Activated CD4-positive, alpha-beta T cell treated with anti-CD3 and anti-CD28 coated beads, Interleukin-2, amount 10 ng/mL, durations not matched to agents 24 days and 14 days (primary cell): ENCODE results near the gene C8G. TPM values are rescaled to one million over a fixed set of nuclear protein-coding genes. Genes with fewer than 3 reads are reported as not detected.

Source experiments
- DNase-seq: peaks from one replicate; pipeline ENCODE4 v3.0.0; 2022
- H3K27ac Mint-ChIP-seq: one replicate; pipeline ENCODE4 v1.8.0; 2022; ENCODE audit warnings: mild to moderate bottlenecking, mixed read lengths
- H3K27me3 Mint-ChIP-seq: one replicate; pipeline ENCODE4 v1.8.0; 2022; ENCODE audit warnings: mixed read lengths
- H3K36me3 Mint-ChIP-seq: one replicate; pipeline ENCODE4 v1.8.0; 2022; ENCODE audit warnings: low read depth, mild to moderate bottlenecking, mixed read lengths
- H3K4me1 Mint-ChIP-seq: one replicate; pipeline ENCODE4 v1.8.0; 2021; ENCODE audit warnings: mixed read lengths
- H3K4me3 Mint-ChIP-seq: one replicate; pipeline ENCODE4 v1.8.0; 2022; ENCODE audit warnings: mild to moderate bottlenecking, moderate library complexity, mixed read lengths
- H3K9me3 Mint-ChIP-seq: one replicate; pipeline ENCODE4 v1.8.0; 2021; ENCODE audit warnings: mixed read lengths
- intact Hi-C: fragments of 100-400 bp; cut with micrococcal nuclease; formaldehyde crosslinking; loops from one replicate; pipeline ENCODE4 v1.15.1; 2023
- total RNA-seq: library from RNA; stranded (reverse); gene quantifications from 2 replicates; pipeline ENCODE4 v1.2.3, GENCODE V29; 2022

The C8G gene
- total RNA-seq, 1 donor from 2014 or later = 1.7 TPM

DNA sequence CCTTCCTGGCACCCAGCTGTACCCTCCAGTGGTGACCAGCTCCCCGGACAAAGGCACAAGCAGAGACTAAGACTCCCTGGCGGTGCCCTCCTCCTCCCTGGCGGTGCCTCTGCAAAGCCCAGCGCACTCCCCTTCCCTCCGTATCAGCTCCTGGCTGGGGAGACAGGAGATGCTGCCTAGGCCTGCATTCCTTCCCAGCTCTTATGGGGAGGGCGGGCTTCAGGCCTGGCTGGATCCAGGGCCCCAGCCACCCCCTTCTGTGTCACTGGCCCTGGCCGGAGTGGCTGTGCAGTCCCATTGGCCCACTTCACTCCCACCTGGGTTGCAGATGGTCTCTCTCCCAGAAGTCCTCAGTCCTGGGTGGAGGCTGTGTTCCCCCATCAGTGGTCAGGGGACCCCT, 13.4 kb downstream of the C8G start:
- DNase-seq = no peak
- H3K27ac Mint-ChIP-seq = no peak overlapping the region
- peaks cover 12% of the 10 kb centered on the region for H3K9me3 Mint-ChIP-seq
- no peak overlapping the region for H3K4me3 Mint-ChIP-seq
- no peaks in the 10 kb centered on the region for H3K27me3 Mint-ChIP-seq
- H3K36me3 Mint-ChIP-seq = peaks cover 2% of the 10 kb centered on the region
- peaks cover 4% of the 10 kb centered on the region for H3K4me1 Mint-ChIP-seq
- intact Hi-C loops = no loop called here

- H3K4me1 Mint-ChIP-seq = peaks cover 4% of the 10 kb centered on the region
- intact Hi-C loops = no loop called here
- H3K36me3 Mint-ChIP-seq = peaks cover 2% of the 10 kb centered on the region
- H3K27ac Mint-ChIP-seq = no peak overlapping the region
- H3K4me3 Mint-ChIP-seq = no peak overlapping the region
- H3K27me3 Mint-ChIP-seq = no peaks in the 10 kb centered on the region
- peaks cover 12% of the 10 kb centered on the region for H3K9me3 Mint-ChIP-seq
- DNase-seq = no peak
Observed at GRCh38 chr9:136958898-136959850, 14.1 kb downstream of the C8G start.

DNA sequence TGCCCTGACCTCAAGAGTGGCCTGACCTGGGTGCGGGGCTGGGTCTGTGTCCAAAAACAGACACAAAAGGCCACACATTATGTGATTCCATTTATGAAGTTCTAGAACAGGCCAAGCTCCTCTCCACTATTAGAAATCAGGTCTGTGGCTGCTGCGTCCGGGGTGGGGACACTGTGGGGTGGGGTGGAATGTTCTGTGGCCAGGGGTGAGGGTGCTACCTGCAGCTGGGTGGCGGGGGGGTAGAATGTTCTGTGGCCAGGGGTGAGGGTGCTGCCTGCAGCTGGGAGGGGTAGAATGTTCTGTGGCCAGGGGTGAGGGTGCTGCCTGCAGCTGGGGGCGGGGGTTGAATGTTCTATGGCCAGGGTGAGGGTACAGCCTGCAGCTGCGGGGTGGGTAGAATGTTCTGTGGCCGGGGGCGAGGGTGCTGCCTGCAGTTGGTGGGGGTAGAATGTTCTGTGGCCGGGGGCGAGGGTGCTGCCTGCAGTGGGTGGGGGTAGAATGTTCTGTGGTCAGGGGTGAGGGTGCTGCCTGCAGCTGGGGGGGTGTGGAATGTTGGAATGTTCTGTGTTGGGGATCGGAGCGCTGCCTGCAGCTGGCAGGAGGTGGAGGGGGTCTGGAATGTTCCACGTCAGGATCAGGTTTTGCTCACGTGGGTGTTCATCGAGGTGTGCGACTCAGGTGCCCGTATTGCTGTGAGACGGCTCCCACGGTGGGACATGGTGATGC, 15.3 kb downstream of the C8G start:
- Mint-ChIP-seq H3K27me3 (no peaks in the 10 kb centered on the region), H3K27ac (no peak overlapping the region), H3K36me3 (peaks cover 2% of the 10 kb centered on the region), H3K9me3 (peaks cover 12% of the 10 kb centered on the region), H3K4me1 (peaks cover 4% of the 10 kb centered on the region), H3K4me3 (no peak overlapping the region)
- no peak for DNase-seq
- intact Hi-C loops = no loop called here

- Mint-ChIP-seq H3K4me1 (peaks cover 8% of the 10 kb centered on the region), H3K27me3 (peaks cover 3% of the 10 kb centered on the region), H3K9me3 (peaks cover 12% of the 10 kb centered on the region), H3K27ac (no peak overlapping the region), H3K4me3 (no peak overlapping the region), H3K36me3 (peaks cover 2% of the 10 kb centered on the region)
- intact Hi-C loops = no loop called here
- DNase-seq = no peak
Observed at GRCh38 chr9:136960938-136961275, 15.9 kb downstream of the C8G start.

DNA sequence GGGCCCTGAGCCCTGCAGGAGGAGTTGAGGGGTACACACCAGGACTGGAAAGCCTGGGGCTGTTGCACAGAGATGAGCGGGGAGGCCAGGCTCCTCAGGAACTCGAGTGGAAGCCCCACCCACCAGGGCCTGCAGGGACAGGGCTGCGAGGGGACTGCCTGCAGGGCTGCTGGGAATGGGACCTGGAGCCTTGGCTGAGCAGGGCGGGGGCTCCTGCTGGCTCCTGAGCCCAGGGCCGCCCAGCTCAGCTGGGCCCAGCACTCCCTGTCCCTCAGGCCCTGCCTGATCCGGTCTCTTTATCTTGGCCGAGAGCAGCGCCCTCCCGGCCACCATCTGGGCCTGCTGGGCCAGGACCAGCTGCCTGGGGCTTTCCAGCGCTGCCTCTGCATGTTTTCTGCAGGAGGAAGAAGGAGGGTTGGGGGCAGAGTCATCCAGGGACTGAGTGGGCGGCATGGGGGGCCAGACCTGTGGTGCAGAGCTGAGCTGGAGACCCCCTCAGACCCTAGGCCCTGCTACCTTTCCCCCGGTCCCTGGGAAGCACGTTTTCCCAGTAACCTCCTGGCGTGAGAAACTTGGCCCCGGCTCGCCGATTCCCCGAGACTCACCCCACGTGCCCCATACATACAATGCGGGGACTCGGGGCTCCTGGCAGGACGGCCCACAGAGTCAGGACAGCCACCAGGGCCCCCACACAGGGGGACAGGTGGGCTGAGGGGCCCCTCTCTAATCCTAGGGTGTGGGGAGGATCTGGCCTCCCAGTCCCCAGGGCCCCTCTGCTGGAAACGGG, 16.4 kb downstream of the C8G start:
- intact Hi-C loops = no loop called here
- Mint-ChIP-seq H3K36me3 (peaks cover 2% of the 10 kb centered on the region), H3K27me3 (peaks cover 3% of the 10 kb centered on the region), H3K4me3 (no peak overlapping the region), H3K27ac (no peak overlapping the region), H3K4me1 (peaks cover 13% of the 10 kb centered on the region), H3K9me3 (peaks cover 8% of the 10 kb centered on the region)
- no peak for DNase-seq

DNA sequence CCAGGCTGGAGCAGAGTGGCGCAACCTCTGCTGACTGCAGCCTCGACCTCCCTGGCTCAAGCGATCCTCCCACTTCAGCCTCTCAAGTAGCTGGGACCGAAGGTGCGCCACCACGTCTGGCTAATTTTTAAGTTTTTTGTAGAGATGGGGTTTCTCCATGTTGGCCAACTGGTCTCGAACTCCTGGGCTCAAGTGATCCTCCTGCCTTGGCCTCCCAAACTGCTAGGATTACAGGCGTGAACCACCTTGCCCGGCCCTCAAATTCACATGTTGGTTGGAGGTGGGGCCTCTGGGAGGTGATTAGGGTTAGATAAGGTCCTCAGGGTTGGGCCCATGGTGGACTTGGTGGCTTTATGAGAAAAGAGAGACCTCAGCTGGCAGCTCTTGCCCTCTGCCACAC, 17.1 kb downstream of the C8G start:
- DNase-seq = no peak
- intact Hi-C loops = no loop called here
- H3K36me3 Mint-ChIP-seq = no peaks in the 10 kb centered on the region
- H3K27ac Mint-ChIP-seq = no peak overlapping the region
- H3K9me3 Mint-ChIP-seq = peaks cover 3% of the 10 kb centered on the region
- H3K27me3 Mint-ChIP-seq = peaks cover 3% of the 10 kb centered on the region
- no peak overlapping the region for H3K4me3 Mint-ChIP-seq
- H3K4me1 Mint-ChIP-seq = peaks cover 13% of the 10 kb centered on the region

DNA sequence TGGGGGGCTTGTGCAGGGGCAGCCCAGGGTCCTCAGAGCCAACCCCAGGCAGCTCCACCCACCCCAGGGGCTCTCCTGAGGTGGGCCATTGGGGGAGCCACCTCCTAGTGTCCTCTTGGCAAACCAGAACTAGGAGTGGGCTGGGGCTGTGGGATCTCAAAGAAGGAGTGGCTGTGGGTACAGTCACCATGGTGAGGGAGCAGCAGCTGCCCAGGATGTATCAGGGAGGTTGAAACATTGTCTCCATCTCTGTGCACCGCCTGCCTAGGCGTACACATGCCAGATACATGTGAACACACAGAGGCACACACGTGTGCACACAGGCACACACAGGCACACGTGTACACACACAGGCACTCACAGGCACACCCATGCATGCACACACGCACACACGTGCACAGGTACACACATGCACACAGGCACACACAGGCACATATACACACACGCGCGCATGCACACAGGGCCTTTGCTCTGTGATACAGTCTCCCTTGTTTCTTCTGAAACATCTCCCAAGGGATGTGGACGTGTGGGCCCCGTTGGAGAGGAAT, 17.7 kb downstream of the C8G start:
- no peak for DNase-seq
- peaks cover 13% of the 10 kb centered on the region for H3K4me1 Mint-ChIP-seq
- H3K27ac Mint-ChIP-seq = no peak overlapping the region
- no peak overlapping the region for H3K4me3 Mint-ChIP-seq
- peaks cover 3% of the 10 kb centered on the region for H3K27me3 Mint-ChIP-seq
- H3K9me3 Mint-ChIP-seq = no peaks in the 10 kb centered on the region
- intact Hi-C loops = no loop called here
- H3K36me3 Mint-ChIP-seq = no peaks in the 10 kb centered on the region

- Mint-ChIP-seq H3K27me3 (peaks cover 3% of the 10 kb centered on the region), H3K4me1 (peaks cover 13% of the 10 kb centered on the region), H3K4me3 (no peak overlapping the region), H3K36me3 (no peaks in the 10 kb centered on the region), H3K27ac (no peak overlapping the region), H3K9me3 (no peaks in the 10 kb centered on the region)
- DNase-seq = no peak
- intact Hi-C loops = no loop called here
Observed at GRCh38 chr9:136963341-136963740, 18.3 kb downstream of the C8G start.

DNA sequence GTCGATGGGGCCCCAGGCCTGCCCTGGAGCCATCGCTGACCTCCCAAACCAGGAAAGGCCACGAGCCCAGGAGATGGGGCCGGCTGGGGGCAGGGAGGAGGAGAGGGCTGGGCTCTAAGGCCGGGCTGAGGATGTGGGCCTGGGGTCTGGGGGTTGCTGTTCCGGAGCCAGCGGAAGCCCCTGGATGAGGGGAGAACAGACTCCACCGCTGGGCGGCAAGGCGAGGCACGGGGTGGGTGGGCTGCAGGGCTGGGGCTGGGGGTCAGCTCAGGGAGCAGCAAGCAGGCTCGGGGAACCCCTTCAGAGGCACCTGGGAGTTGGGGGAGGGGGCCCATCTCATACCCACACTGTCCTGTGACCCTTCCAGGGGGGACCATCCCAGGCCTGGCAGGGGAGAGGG, 18.7 kb downstream of the C8G start:
- Mint-ChIP-seq H3K27me3 (peaks cover 3% of the 10 kb centered on the region), H3K9me3 (no peaks in the 10 kb centered on the region), H3K27ac (no peak overlapping the region), H3K4me3 (no peak overlapping the region), H3K36me3 (no peaks in the 10 kb centered on the region), H3K4me1 (peaks cover 13% of the 10 kb centered on the region)
- no peak for DNase-seq
- intact Hi-C loops = no loop called here

DNA sequence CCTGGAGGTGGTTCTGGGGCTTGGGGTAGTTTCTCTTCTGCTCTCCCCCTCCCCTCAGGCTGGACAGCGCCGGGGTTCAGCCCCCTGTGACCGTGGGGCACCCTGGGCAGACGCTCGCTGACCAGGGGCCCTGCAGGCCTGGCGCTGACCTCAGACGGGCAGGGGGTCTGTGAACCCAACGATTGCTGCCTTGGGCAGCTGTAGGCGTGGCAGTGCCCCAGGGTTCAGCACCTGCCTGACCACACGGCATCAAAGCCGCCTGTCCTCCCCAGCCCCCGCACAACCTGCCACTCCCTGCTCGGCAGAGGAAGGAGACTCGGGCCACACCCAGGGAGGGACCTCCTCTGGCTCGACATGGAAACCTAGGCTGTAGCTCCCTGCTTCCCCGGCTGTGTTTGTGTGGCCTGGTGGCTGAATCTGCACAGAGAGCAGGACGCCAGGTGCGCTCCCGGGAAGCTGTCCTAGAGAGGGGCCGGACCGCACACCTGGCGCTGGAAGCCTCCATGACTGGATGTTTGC, 19.2 kb downstream of the C8G start:
- Mint-ChIP-seq H3K4me3 (no peak overlapping the region), H3K27me3 (peaks cover 3% of the 10 kb centered on the region), H3K27ac (no peak overlapping the region), H3K9me3 (no peaks in the 10 kb centered on the region), H3K4me1 (peaks cover 13% of the 10 kb centered on the region), H3K36me3 (no peaks in the 10 kb centered on the region)
- intact Hi-C loops = no loop called here
- DNase-seq = no peak

GRCh38 chr9:136964833-136965422, 19.9 kb downstream of the C8G start:
- Mint-ChIP-seq H3K4me3 (no peak overlapping the region), H3K36me3 (no peaks in the 10 kb centered on the region), H3K27ac (no peak overlapping the region), H3K9me3 (no peaks in the 10 kb centered on the region), H3K27me3 (peaks cover 3% of the 10 kb centered on the region), H3K4me1 (peaks cover 13% of the 10 kb centered on the region)
- intact Hi-C loops = no loop called here
- DNase-seq = no peak

DNA sequence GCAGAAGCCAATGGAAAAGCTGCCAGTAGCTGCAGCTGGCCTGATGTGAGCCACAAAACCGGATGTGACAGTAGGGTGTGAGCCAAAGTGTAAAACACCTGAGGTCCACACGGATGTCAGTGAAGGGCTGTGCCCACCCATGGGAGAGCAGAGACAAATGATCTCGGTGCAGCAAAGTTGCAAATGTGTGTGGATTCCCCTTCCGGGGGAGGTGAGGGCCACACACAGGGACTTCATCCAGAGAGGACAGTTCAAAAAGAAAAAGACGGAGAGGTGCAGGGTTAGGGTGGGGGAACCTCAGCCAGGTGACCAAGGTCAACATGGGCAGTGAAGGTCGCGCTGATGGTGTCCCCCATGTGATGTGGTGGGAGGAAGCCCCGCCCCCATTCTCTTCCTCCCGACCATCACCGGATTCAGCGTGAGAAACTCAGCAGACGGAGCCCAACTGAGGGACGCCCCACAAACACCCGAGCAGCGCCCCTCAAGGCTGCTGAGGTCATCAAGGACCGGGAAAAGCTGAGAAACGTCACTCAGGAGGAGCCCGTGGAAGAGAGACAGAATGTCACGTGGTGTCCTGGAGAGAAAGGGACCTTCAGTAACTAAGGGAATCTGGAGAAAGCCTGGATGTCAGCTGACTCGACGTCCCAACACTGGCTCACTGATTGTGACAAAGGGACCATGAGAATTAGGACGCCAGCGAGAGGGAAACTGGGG, 20.9 kb downstream of the C8G start:
- peaks cover 3% of the 10 kb centered on the region for H3K27me3 Mint-ChIP-seq
- peak overlapping the region; percentile 68 for H3K4me3 Mint-ChIP-seq
- DNase-seq = peak; percentile 79
- H3K36me3 Mint-ChIP-seq = no peaks in the 10 kb centered on the region
- H3K27ac Mint-ChIP-seq = peak overlapping the region; percentile 77
- no peaks in the 10 kb centered on the region for H3K9me3 Mint-ChIP-seq
- peaks cover 13% of the 10 kb centered on the region for H3K4me1 Mint-ChIP-seq
- intact Hi-C loops = no loop called here
